ENCODE results near the gene WBP2NL. TPM values are rescaled to one million over a fixed set of nuclear protein-coding genes. Genes with fewer than 3 reads are reported as not detected.

Gene WBP2NL
- total RNA-seq, 1 experiment from 2014 or later, result 0.22 TPM

- Histone ChIP-seq H4K8ac (replicated peaks; ENCODE audit: insufficient read length, low read depth, low read length) (no peak overlapping the region), H2BK12ac (ENCODE audit: insufficient read length, low read depth, low read length) (no peak overlapping the region), H3K27me3 (ENCODE audit: insufficient read depth, low read length) (no peaks in the 10 kb centered on the region), H3K79me1 (ENCODE audit: insufficient read depth, low read depth, low read length, poor library complexity, severe bottlenecking) (no peaks in the 10 kb centered on the region), H3K23me2 (ENCODE audit: insufficient read length, low read depth, low read length, poor library complexity, severe bottlenecking) (peaks cover 8% of the 10 kb centered on the region), H2BK15ac (ENCODE audit: low read depth, low read length) (no peak overlapping the region), H3K18ac (ENCODE audit: insufficient read length, low read depth, low read length) (no peak overlapping the region), H3K4ac (ENCODE audit: low read depth, low read length) (no peak overlapping the region), H2AK5ac (ENCODE audit: insufficient read length, low read length) (no peak overlapping the region), H2BK20ac (ENCODE audit: low read depth, low read length, poor library complexity, severe bottlenecking) (no peak overlapping the region), H4K20me1 (ENCODE audit: control insufficient read depth, insufficient read depth, insufficient read length) (no peaks in the 10 kb centered on the region), H4K5ac (ENCODE audit: insufficient read length, low read depth, low read length) (no peak overlapping the region), H2BK120ac (ENCODE audit: low read depth, low read length, poor library complexity, severe bottlenecking) (no peak overlapping the region), H3K4me1 (ENCODE audit: insufficient read depth, low read length) (no peaks in the 10 kb centered on the region), H3K56ac (ENCODE audit: insufficient read length, low read depth, low read length) (no peak overlapping the region), H3K27ac (ENCODE audit: insufficient read length, low read depth, low read length) (no peak overlapping the region), H2AFZ (ENCODE audit: low read length) (no peak overlapping the region), H3K9ac (ENCODE audit: extremely low read depth, insufficient read length, low read length) (no peak overlapping the region), H3K9me3 (ENCODE audit: control insufficient read depth, low read depth, low read length) (no peaks in the 10 kb centered on the region), H2BK5ac (ENCODE audit: insufficient read length, low read length) (no peak overlapping the region), H3K14ac (ENCODE audit: insufficient read depth, low read length) (no peak overlapping the region), H3K23ac (ENCODE audit: insufficient read length, low read depth, low read length) (no peak overlapping the region), H4K91ac (ENCODE audit: insufficient read length, low read depth, low read length) (no peak overlapping the region), H3K79me2 (ENCODE audit: insufficient read depth, low read length) (no peaks in the 10 kb centered on the region), H3T11ph (ENCODE audit: low read length) (no peak overlapping the region), H3K4me2 (ENCODE audit: insufficient read depth, insufficient read length, low read length) (no peak overlapping the region)
- no CpG with 5 or more reads among the region's 8 CpGs for WGBS (ENCODE audit: extremely low coverage, insufficient read length, low lambda C conversion rate)
- Mint-ChIP-seq H3K36me3 (ENCODE audit: insufficient read depth in 1 of 3, low read depth in 3 of 3) (peaks cover 3 to 6% (median 5%) of the 10 kb centered on the region in 3 experiments; a peak in 4 of 7 replicates), H3K4me1 (peaks cover 20 to 23% of the 10 kb centered on the region in 2 experiments), H3K27me3 (ENCODE audit: low read depth) (peaks cover 6% of the 10 kb centered on the region), H3K9me3 (no peaks in the 10 kb centered on the region; a peak in 1 of 5 replicates), H3K27ac (peak overlapping the region in 1 of 3 experiments; percentile 10; a peak in 2 of 7 replicates), H3K4me3 (0 out of 5 replicates have a peak overlapping the region, but pooled peaks of 1 of the 2 experiments have one; percentile 16)
- 0 out of 3 replicates have a peak, but pooled peaks have one; percentile 19 for TF ChIP-seq CTCF (conservative IDR thresholded peaks at IDR 0.05)
- DNase-seq, result no peak
Measured at GRCh38 chr22:42072606-42073330, 74.2 kb downstream of the WBP2NL start.
